SK-N-MC (cell line): ENCODE results near the gene ESR2.

Experiments used
- EZH2 ChIP-seq: fragments of 200-600 bp; sonication (generic); IDR thresholded peaks from one replicate; pipeline ENCODE4 v1.6.1; 2017; ENCODE audit warnings: antibody characterized with exemption
- POLR2AphosphoS5 ChIP-seq: IDR thresholded peaks from 2 replicates; pipeline ENCODE4 v1.6.1; 2012; ENCODE audit warnings: mild to moderate bottlenecking, low read depth, low read length, borderline replicate concordance

GRCh38 chr14:64191756-64192155 lies 102.4 kb downstream of the ESR2 start:
- TF ChIP-seq POLR2AphosphoS5 (no peak), EZH2 (no peak)
